Nephron (organoid): ENCODE measurements around the gene SURF1.
"Not testable (repeated sequence)": the region's sequence is repeated elsewhere in the genome, so short reads cannot be mapped to it uniquely, and the experiment has no call there.

ENCODE experiments used
- H3K27ac Mint-ChIP-seq, 3 experiments: 2 replicates each; pipeline ENCODE4 v1.8.0; 2020; ENCODE audit warnings: mixed read lengths in 3 of 3, mild to moderate bottlenecking in 2 of 3, moderate library complexity in 1 of 3
- H3K27me3 Mint-ChIP-seq: 2 replicates; pipeline ENCODE4 v1.8.0; 2021; ENCODE audit warnings: low read depth, mild to moderate bottlenecking, moderate library complexity, mixed read lengths
- H3K36me3 Mint-ChIP-seq: 2 replicates; pipeline ENCODE4 v1.8.0; 2020; ENCODE audit warnings: low read depth, mixed read lengths
- H3K4me1 Mint-ChIP-seq: 2 replicates; pipeline ENCODE4 v1.8.0; 2020; ENCODE audit warnings: mixed read lengths
- H3K4me3 Mint-ChIP-seq, 3 experiments: 2 replicates each; pipeline ENCODE4 v1.8.0; 2020; ENCODE audit warnings: mild to moderate bottlenecking in 3 of 3, mixed read lengths in 3 of 3, moderate library complexity in 2 of 3
- H3K9me3 Mint-ChIP-seq: 2 replicates; pipeline ENCODE4 v1.8.0; 2020; ENCODE audit warnings: mixed read lengths
- CTCF ChIP-seq, 3 experiments: fragments of 200-600 bp; sonication (generic); IDR thresholded peaks; one replicate each; pipeline ENCODE4 v1.5.0; 2021; ENCODE audit warnings: antibody characterized with exemption in 3 of 3; ENCODE audit not compliant: unreplicated experiment in 3 of 3

Gene SURF1

GRCh38 chr9:133321411-133321935 lies 34.8 kb downstream of the SURF1 start:
- Mint-ChIP-seq H3K27ac (no peak overlapping the region), H3K4me3 (no peak overlapping the region), H3K9me3 (peaks cover 12% of the 10 kb centered on the region), H3K4me1 (no peaks in the 10 kb centered on the region), H3K27me3 (peaks cover 18% of the 10 kb centered on the region), H3K36me3 (peaks cover 7% of the 10 kb centered on the region)
- TF ChIP-seq CTCF (IDR thresholded peaks at IDR 0.05; ENCODE audit: unreplicated experiment in 3 of 3) = no peak

GRCh38 chr9:133320421-133320881 lies 35.8 kb downstream of the SURF1 start:
- Mint-ChIP-seq H3K36me3 (peaks cover 4% of the 10 kb centered on the region), H3K9me3 (peaks cover 19% of the 10 kb centered on the region), H3K27ac (no peak overlapping the region), H3K27me3 (peaks cover 21% of the 10 kb centered on the region), H3K4me1 (no peaks in the 10 kb centered on the region), H3K4me3 (no peak overlapping the region)
- TF ChIP-seq CTCF (IDR thresholded peaks at IDR 0.05; ENCODE audit: unreplicated experiment in 3 of 3) = no peak

- H3K27ac Mint-ChIP-seq, H3K4me1 Mint-ChIP-seq, H3K9me3 Mint-ChIP-seq, H3K36me3 Mint-ChIP-seq, H3K4me3 Mint-ChIP-seq: not testable (repeated sequence)
- peaks cover 16% of the 10 kb centered on the region for H3K27me3 Mint-ChIP-seq
These were observed 38.7 kb downstream of the SURF1 start for GRCh38 chr9:133317551-133317950.

GRCh38 chr9:133315997-133316396 lies 40.3 kb downstream of the SURF1 start:
- peaks cover 16% of the 10 kb centered on the region for H3K27me3 Mint-ChIP-seq
- no peaks in the 10 kb centered on the region for H3K4me1 Mint-ChIP-seq
- H3K36me3 Mint-ChIP-seq = no peaks in the 10 kb centered on the region
- H3K4me3 Mint-ChIP-seq = no peak overlapping the region
- peaks cover 9% of the 10 kb centered on the region for H3K9me3 Mint-ChIP-seq
- no peak for TF ChIP-seq CTCF (IDR thresholded peaks at IDR 0.05; ENCODE audit: unreplicated experiment in 3 of 3)
- no peak overlapping the region for H3K27ac Mint-ChIP-seq

- no peak for TF ChIP-seq CTCF (IDR thresholded peaks at IDR 0.05; ENCODE audit: unreplicated experiment in 3 of 3)
- no peak overlapping the region for H3K4me3 Mint-ChIP-seq
- H3K27ac Mint-ChIP-seq = no peak overlapping the region
- H3K4me1 Mint-ChIP-seq = no peaks in the 10 kb centered on the region
- no peaks in the 10 kb centered on the region for H3K36me3 Mint-ChIP-seq
- H3K9me3 Mint-ChIP-seq = peaks cover 9% of the 10 kb centered on the region
- peaks cover 9% of the 10 kb centered on the region for H3K27me3 Mint-ChIP-seq
These were observed 46.7 kb downstream of the SURF1 start for GRCh38 chr9:133309608-133310007.

- H3K4me1 Mint-ChIP-seq = no peaks in the 10 kb centered on the region
- no peak overlapping the region for H3K27ac Mint-ChIP-seq
- H3K27me3 Mint-ChIP-seq = peaks cover 9% of the 10 kb centered on the region
- peaks cover 9% of the 10 kb centered on the region for H3K9me3 Mint-ChIP-seq
- no peak for TF ChIP-seq CTCF (IDR thresholded peaks at IDR 0.05; ENCODE audit: unreplicated experiment in 3 of 3)
- H3K4me3 Mint-ChIP-seq = no peak overlapping the region
- H3K36me3 Mint-ChIP-seq = no peaks in the 10 kb centered on the region
These were observed 49.0 kb downstream of the SURF1 start for GRCh38 chr9:133307301-133307700.
